K562 (cell line): ENCODE data around the gene TRIM75.

Experiments
- CEBPB ChIP-seq: fragments of 450-650 bp; IDR thresholded peaks from 2 replicates; pipeline ENCODE4 v1.6.1; 2016; ENCODE audit warnings: missing genetic modification characterization, missing compliant biosample characterization
- CTCF ChIP-seq, 3 experiments: IDR thresholded peaks in 2 of 3; conservative IDR thresholded peaks in 1 of 3; 2 replicates each; pipeline ENCODE4 v1.5.1; 2011 to 2012; ENCODE audit warnings: low read length in 3 of 3, mild to moderate bottlenecking in 3 of 3, control low read depth in 2 of 3, improper control_type of control experiment in 1 of 3, inconsistent platforms in 1 of 3, low read depth in 1 of 3, mixed read lengths in 1 of 3, moderate library complexity in 1 of 3; ENCODE audit not compliant: insufficient read depth in 2 of 3
- FOXK1 ChIP-seq: sonication (generic); formaldehyde crosslinking; IDR thresholded peaks from 2 replicates; pipeline ENCODE4 v1.8.0; 2022; ENCODE audit warnings: missing genetic modification reagents, mild to moderate bottlenecking, borderline replicate concordance
- HNRNPH1 ChIP-seq: fragments of 200-400 bp; formaldehyde crosslinking; optimal IDR thresholded peaks from 2 replicates; pipeline ENCODE3; 2017; ENCODE audit warnings: low read depth, mild to moderate bottlenecking, low read length, moderate library complexity
- KLF13 ChIP-seq: fragments of 450-650 bp; IDR thresholded peaks from 2 replicates; pipeline ENCODE4 v1.6.1; 2016; ENCODE audit warnings: missing genetic modification characterization, low read depth, mild to moderate bottlenecking, missing compliant biosample characterization, moderate library complexity, borderline replicate concordance
- KLF6 ChIP-seq: fragments of 250-450 bp; sonication (Bioruptor Pico); IDR thresholded peaks from 2 replicates; pipeline ENCODE4 v1.4.0; 2020; ENCODE audit warnings: mild to moderate bottlenecking, moderate library complexity, borderline replicate concordance
- MEF2A ChIP-seq: IDR thresholded peaks from 2 replicates; pipeline ENCODE4 v1.6.1; 2011; ENCODE audit warnings: low read depth, mild to moderate bottlenecking, low read length, moderate library complexity; ENCODE audit not compliant: control insufficient read depth
- MTA1 ChIP-seq: fragments of 450-650 bp; IDR thresholded peaks from 2 replicates; pipeline ENCODE4 v1.6.1; 2017; ENCODE audit warnings: borderline replicate concordance
- NCOA1 ChIP-seq: fragments of 450-650 bp; IDR thresholded peaks from 2 replicates; pipeline ENCODE4 v1.6.1; 2016; ENCODE audit warnings: low read depth
- NONO ChIP-seq, 2 experiments: fragments of 200-400 bp in 1 of 2; fragments of 450-650 bp in 1 of 2; formaldehyde crosslinking in 1 of 2; IDR thresholded peaks; 2 replicates each; pipeline ENCODE4 v1.6.1; 2017; ENCODE audit warnings: low read depth in 2 of 2, mild to moderate bottlenecking in 2 of 2, moderate library complexity in 2 of 2, low read length in 1 of 2
- ZZZ3 ChIP-seq: fragments of 450-650 bp; IDR thresholded peaks from 2 replicates; pipeline ENCODE4 v1.6.1; 2016; ENCODE audit warnings: antibody characterized with exemption, mild to moderate bottlenecking, moderate library complexity
- TF ChIP-seq, protein P1 (sequence below): sonication (generic); formaldehyde crosslinking; IDR thresholded peaks from 2 replicates; pipeline ENCODE4 v1.8.1; 2023; ENCODE audit warnings: mild to moderate bottlenecking, missing genetic modification reagents, moderate library complexity

GRCh38 chr4:165005352-165005925 lies 48.2 kb upstream of the TRIM75 start:
- no peak for TF ChIP-seq NCOA1
- TF ChIP-seq, protein P1, sequence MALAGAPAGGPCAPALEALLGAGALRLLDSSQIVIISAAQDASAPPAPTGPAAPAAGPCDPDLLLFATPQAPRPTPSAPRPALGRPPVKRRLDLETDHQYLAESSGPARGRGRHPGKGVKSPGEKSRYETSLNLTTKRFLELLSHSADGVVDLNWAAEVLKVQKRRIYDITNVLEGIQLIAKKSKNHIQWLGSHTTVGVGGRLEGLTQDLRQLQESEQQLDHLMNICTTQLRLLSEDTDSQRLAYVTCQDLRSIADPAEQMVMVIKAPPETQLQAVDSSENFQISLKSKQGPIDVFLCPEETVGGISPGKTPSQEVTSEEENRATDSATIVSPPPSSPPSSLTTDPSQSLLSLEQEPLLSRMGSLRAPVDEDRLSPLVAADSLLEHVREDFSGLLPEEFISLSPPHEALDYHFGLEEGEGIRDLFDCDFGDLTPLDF (CRISPR knock-in tag) = no peak
- TF ChIP-seq ZZZ3 = no peak
- TF ChIP-seq FOXK1 = no peak
- no peak for TF ChIP-seq CTCF (IDR thresholded peaks at IDR 0.05 in 2 of 3, conservative IDR thresholded peaks at IDR 0.05 in 1 of 3; ENCODE audit: insufficient read depth in 2 of 3, low read depth in 1 of 3, low read length in 3 of 3)
- TF ChIP-seq NONO (IDR thresholded peaks at IDR 0.05; ENCODE audit: low read depth in 2 of 2, low read length in 1 of 2) = no peak
- no peak for TF ChIP-seq KLF6 (CRISPR knock-in tag)
- TF ChIP-seq MEF2A = no peak
- no peak for TF ChIP-seq MTA1
- no peak for TF ChIP-seq CEBPB (tag)
- no peak for TF ChIP-seq KLF13 (tag)
- no peak for TF ChIP-seq HNRNPH1
